ENCODE data around the gene ORAI2.
"Not testable (repeated sequence)": the region's sequence is repeated elsewhere in the genome, so short reads cannot be mapped to it uniquely, and the experiment has no call there.

ORAI2 gene

GRCh38 chr7:102469351-102469971 lies 36.1 kb downstream of the ORAI2 start:
- Histone ChIP-seq H3K4me1 (ENCODE audit: control extremely low read depth in 1 of 4, control insufficient read depth in 4 of 4, insufficient read depth in 4 of 4, low read length in 3 of 4) (peaks cover 0 to 11% (median 9%) of the 10 kb centered on the region in 4 experiments), H3K9me3 (ENCODE audit: control extremely low read depth in 1 of 5, control insufficient read depth in 4 of 5, insufficient read depth in 2 of 5, low read depth in 1 of 5, low read length in 4 of 5) (no peaks in the 10 kb centered on the region), H3K27ac (ENCODE audit: insufficient read depth in 1 of 2, low read depth in 1 of 2, low read length in 2 of 2, poor library complexity in 1 of 2, severe bottlenecking in 2 of 2) (no peak overlapping the region), H3K36me3 (ENCODE audit: control insufficient read depth in 4 of 4, insufficient read depth in 4 of 4, low read length in 3 of 4) (peaks cover 3 to 45% (median 32%) of the 10 kb centered on the region in 4 experiments), H3K4me3 (ENCODE audit: control insufficient read depth in 1 of 7, extremely low read depth in 1 of 7, insufficient read depth in 4 of 7, low read depth in 2 of 7, low read length in 6 of 7) (no peak overlapping the region), H3K27me3 (replicated peaks in 2 of 5; ENCODE audit: control insufficient read depth in 4 of 5, insufficient read depth in 5 of 5, low read length in 4 of 5) (no peaks in the 10 kb centered on the region)
- ChIA-PET CTCF (interaction anchor here (63.4 kb wide), 1 partner anchor 51 kb away, joined by 1488 read pairs; the partner anchor contains the start of genes ORAI2 and PRKRIP1), POLR2A (no interaction called here)
- DNase-seq: no peak
- 95% methylated on average over 23 of the region's 24 CpGs for WGBS (ENCODE audit: insufficient coverage)

- WGBS (ENCODE audit: insufficient coverage): 88% methylated on average over 14 of the region's 20 CpGs
- H3K27ac ChIP-seq (ENCODE audit: insufficient read depth in 1 of 2, low read depth in 1 of 2, low read length in 2 of 2, poor library complexity in 1 of 2, severe bottlenecking in 2 of 2): peak overlapping the region in 1 of 2 experiments; percentile 2
These were observed 36.8 kb downstream of the ORAI2 start for GRCh38 chr7:102469972-102470825.

GRCh38 chr7:102471791-102472125 lies 38.4 kb downstream of the ORAI2 start:
- H3K36me3 ChIP-seq (ENCODE audit: control insufficient read depth in 4 of 4, insufficient read depth in 4 of 4, low read length in 3 of 4): peaks cover 3 to 45% (median 32%) of the 10 kb centered on the region in 4 experiments
- no peak for DNase-seq
- H3K9me3 ChIP-seq (ENCODE audit: control extremely low read depth in 1 of 5, control insufficient read depth in 4 of 5, insufficient read depth in 2 of 5, low read depth in 1 of 5, low read length in 4 of 5): no peaks in the 10 kb centered on the region
- no peaks in the 10 kb centered on the region for H3K4me1 ChIP-seq (ENCODE audit: control extremely low read depth in 1 of 4, control insufficient read depth in 4 of 4, insufficient read depth in 4 of 4, low read length in 3 of 4)
- no peaks in the 10 kb centered on the region for H3K27me3 ChIP-seq (replicated peaks in 2 of 5; ENCODE audit: control insufficient read depth in 4 of 5, insufficient read depth in 5 of 5, low read length in 4 of 5)
- no peak overlapping the region for H3K4me3 ChIP-seq (ENCODE audit: control insufficient read depth in 1 of 7, extremely low read depth in 1 of 7, insufficient read depth in 4 of 7, low read depth in 2 of 7, low read length in 6 of 7)
- POLR2A ChIA-PET: interaction anchor here (0.6 kb wide), 1 partner anchor 72 kb away, joined by 3 read pairs; no protein-coding TSS in a partner anchor
- H3K27ac ChIP-seq (ENCODE audit: insufficient read depth in 1 of 2, low read depth in 1 of 2, low read length in 2 of 2, poor library complexity in 1 of 2, severe bottlenecking in 2 of 2): no peak overlapping the region
- CTCF ChIA-PET: interaction anchor here (1.2 to 63.4 kb wide), 2 partner anchors 10 to 53 kb away, joined by 3 to 1488 read pairs; partner anchors contain the start of genes ORAI2 and PRKRIP1
- WGBS (ENCODE audit: insufficient coverage): 96% methylated on average over 5 of the region's 6 CpGs

More at GRCh38 chr7:102469972-102470825, 36.8 kb downstream of the ORAI2 start:
- DNase-seq: no peak
- Histone ChIP-seq H3K36me3 (ENCODE audit: control insufficient read depth in 4 of 4, insufficient read depth in 4 of 4, low read length in 3 of 4) (peaks cover 3 to 45% (median 32%) of the 10 kb centered on the region in 4 experiments), H3K27me3 (replicated peaks in 2 of 5; ENCODE audit: control insufficient read depth in 4 of 5, insufficient read depth in 5 of 5, low read length in 4 of 5) (no peaks in the 10 kb centered on the region), H3K4me1 (ENCODE audit: control extremely low read depth in 1 of 4, control insufficient read depth in 4 of 4, insufficient read depth in 4 of 4, low read length in 3 of 4) (peaks cover 0 to 10% (median 8%) of the 10 kb centered on the region in 4 experiments), H3K4me3 (ENCODE audit: control insufficient read depth in 1 of 7, extremely low read depth in 1 of 7, insufficient read depth in 4 of 7, low read depth in 2 of 7, low read length in 6 of 7) (no peak overlapping the region), H3K9me3 (ENCODE audit: control extremely low read depth in 1 of 5, control insufficient read depth in 4 of 5, insufficient read depth in 2 of 5, low read depth in 1 of 5, low read length in 4 of 5) (no peaks in the 10 kb centered on the region)
- ChIA-PET CTCF (interaction anchor here (1.2 to 63.4 kb wide), 2 partner anchors 8 to 51 kb away, joined by 3 to 1488 read pairs; partner anchors contain the start of genes ORAI2 and PRKRIP1), POLR2A (no interaction called here)

- WGBS (ENCODE audit: insufficient coverage): 82% methylated on average over 24 of the region's 31 CpGs
- no peak overlapping the region for H3K27ac ChIP-seq (ENCODE audit: insufficient read depth in 1 of 2, low read depth in 1 of 2, low read length in 2 of 2, poor library complexity in 1 of 2, severe bottlenecking in 2 of 2)
- ChIA-PET POLR2A (no interaction called here), CTCF (interaction anchor here (63.4 kb wide), 1 partner anchor 54 kb away, joined by 1488 read pairs; the partner anchor contains the start of genes ORAI2 and PRKRIP1)
- no peaks in the 10 kb centered on the region for H3K27me3 ChIP-seq (replicated peaks in 2 of 5; ENCODE audit: control insufficient read depth in 4 of 5, insufficient read depth in 5 of 5, low read length in 4 of 5)
- no peak for DNase-seq
- no peak overlapping the region for H3K4me3 ChIP-seq (ENCODE audit: control insufficient read depth in 1 of 7, extremely low read depth in 1 of 7, insufficient read depth in 4 of 7, low read depth in 2 of 7, low read length in 6 of 7)
- H3K36me3 ChIP-seq (ENCODE audit: control insufficient read depth in 4 of 4, insufficient read depth in 4 of 4, low read length in 3 of 4): peaks cover 3 to 45% (median 31%) of the 10 kb centered on the region in 4 experiments
- no peaks in the 10 kb centered on the region for H3K9me3 ChIP-seq (ENCODE audit: control extremely low read depth in 1 of 5, control insufficient read depth in 4 of 5, insufficient read depth in 2 of 5, low read depth in 1 of 5, low read length in 4 of 5)
- no peaks in the 10 kb centered on the region for H3K4me1 ChIP-seq (ENCODE audit: control extremely low read depth in 1 of 4, control insufficient read depth in 4 of 4, insufficient read depth in 4 of 4, low read length in 3 of 4)
These were observed 39.0 kb downstream of the ORAI2 start for GRCh38 chr7:102472126-102473041.

GRCh38 chr7:102473271-102473991 lies 40.1 kb downstream of the ORAI2 start:
- WGBS (ENCODE audit: insufficient coverage): 91% methylated on average over 18 of the region's 23 CpGs
- CTCF ChIA-PET: interaction anchor here (0.5 to 63.4 kb wide), 2 partner anchors 15 to 55 kb away, joined by 3 to 1488 read pairs; partner anchors contain the start of genes ORAI2 and PRKRIP1

GRCh38 chr7:102474116-102474515 lies 40.7 kb downstream of the ORAI2 start:
- H3K4me1 ChIP-seq (ENCODE audit: control extremely low read depth in 1 of 4, control insufficient read depth in 4 of 4, insufficient read depth in 4 of 4, low read length in 3 of 4); H3K27ac ChIP-seq (ENCODE audit: insufficient read depth in 1 of 2, low read depth in 1 of 2, low read length in 2 of 2, poor library complexity in 1 of 2, severe bottlenecking in 2 of 2); H3K9me3 ChIP-seq (ENCODE audit: control extremely low read depth in 1 of 5, control insufficient read depth in 4 of 5, insufficient read depth in 2 of 5, low read depth in 1 of 5, low read length in 4 of 5); H3K27me3 ChIP-seq (replicated peaks in 2 of 5; ENCODE audit: control insufficient read depth in 4 of 5, insufficient read depth in 5 of 5, low read length in 4 of 5); POLR2A ChIA-PET; H3K4me3 ChIP-seq (ENCODE audit: control insufficient read depth in 1 of 7, extremely low read depth in 1 of 7, insufficient read depth in 4 of 7, low read depth in 2 of 7, low read length in 6 of 7); DNase-seq: not testable (repeated sequence)
- no CpG with 5 or more reads among the region's 14 CpGs for WGBS (ENCODE audit: insufficient coverage)
- CTCF ChIA-PET: interaction anchor here (63.4 kb wide), 1 partner anchor 55 kb away, joined by 1488 read pairs; the partner anchor contains the start of genes ORAI2 and PRKRIP1
- H3K36me3 ChIP-seq (ENCODE audit: control insufficient read depth in 4 of 4, insufficient read depth in 4 of 4, low read length in 3 of 4): peaks cover 0 to 36% (median 26%) of the 10 kb centered on the region in 4 experiments

More at GRCh38 chr7:102473271-102473991, 40.1 kb downstream of the ORAI2 start:
- Histone ChIP-seq H3K4me3 (ENCODE audit: control insufficient read depth in 1 of 7, extremely low read depth in 1 of 7, insufficient read depth in 4 of 7, low read depth in 2 of 7, low read length in 6 of 7) (no peak overlapping the region), H3K36me3 (ENCODE audit: control insufficient read depth in 4 of 4, insufficient read depth in 4 of 4, low read length in 3 of 4) (peaks cover 0 to 38% (median 26%) of the 10 kb centered on the region in 4 experiments), H3K4me1 (ENCODE audit: control extremely low read depth in 1 of 4, control insufficient read depth in 4 of 4, insufficient read depth in 4 of 4, low read length in 3 of 4) (no peaks in the 10 kb centered on the region), H3K27ac (ENCODE audit: insufficient read depth in 1 of 2, low read depth in 1 of 2, low read length in 2 of 2, poor library complexity in 1 of 2, severe bottlenecking in 2 of 2) (no peak overlapping the region), H3K9me3 (ENCODE audit: control extremely low read depth in 1 of 5, control insufficient read depth in 4 of 5, insufficient read depth in 2 of 5, low read depth in 1 of 5, low read length in 4 of 5) (no peaks in the 10 kb centered on the region), H3K27me3 (replicated peaks in 2 of 5; ENCODE audit: control insufficient read depth in 4 of 5, insufficient read depth in 5 of 5, low read length in 4 of 5) (no peaks in the 10 kb centered on the region)
- DNase-seq: no peak
- POLR2A ChIA-PET: no interaction called here

All from common myeloid progenitor, CD34-positive (primary cell).